Parathyroid adenoma (tissue), 2 donors: ENCODE results near the gene CLK2.

Source experiments
- H2AFZ ChIP-seq: fragments of 300-600 bp; sonication (generic); one replicate; pipeline ENCODE4 v1.7.0; 2017; ENCODE audit warnings: antibody characterized with exemption, mild to moderate bottlenecking
- H3K27ac ChIP-seq: fragments of 300-600 bp; sonication (generic); one replicate; pipeline ENCODE4 v1.7.0; 2017
- H3K27me3 ChIP-seq: fragments of 300-600 bp; sonication (generic); one replicate; pipeline ENCODE4 v1.7.0; 2017; ENCODE audit warnings: low read length; ENCODE audit not compliant: control insufficient read depth, insufficient read depth
- H3K36me3 ChIP-seq: fragments of 300-600 bp; sonication (generic); one replicate; pipeline ENCODE4 v1.7.0; 2017; ENCODE audit warnings: low read length; ENCODE audit not compliant: control insufficient read depth, insufficient read depth
- H3K4me1 ChIP-seq: fragments of 300-600 bp; sonication (generic); one replicate; pipeline ENCODE4 v1.7.0; 2017; ENCODE audit warnings: control low read depth
- H3K4me2 ChIP-seq: fragments of 300-600 bp; sonication (generic); one replicate; pipeline ENCODE4 v1.7.0; 2017; ENCODE audit warnings: low read length
- H3K4me3 ChIP-seq: fragments of 300-600 bp; sonication (generic); one replicate; pipeline ENCODE4 v1.7.0; 2017; ENCODE audit warnings: low read depth, low read length
- H3K79me2 ChIP-seq: fragments of 300-600 bp; sonication (generic); one replicate; pipeline ENCODE4 v1.7.0; 2017; ENCODE audit warnings: control low read depth
- H3K9ac ChIP-seq: fragments of 300-600 bp; sonication (generic); one replicate; pipeline ENCODE4 v1.7.0; 2017; ENCODE audit warnings: mild to moderate bottlenecking
- H3K9me3 ChIP-seq: fragments of 300-600 bp; sonication (generic); one replicate; pipeline ENCODE4 v1.7.0; 2017; ENCODE audit warnings: low read length; ENCODE audit not compliant: control insufficient read depth
- TF ChIP-seq, protein P1 (sequence below): fragments of 300-600 bp; sonication (generic); IDR thresholded peaks from one replicate; pipeline ENCODE4 v1.7.0; 2017; ENCODE audit warnings: antibody characterized with exemption, mild to moderate bottlenecking
- donor health status: primary hyperparathyroidism.

The CLK2 gene

GRCh38 chr1:155285631-155286044 lies 12.3 kb upstream of the CLK2 start:
- Histone ChIP-seq H3K9ac (no peak overlapping the region), H3K9me3 (no peaks in the 10 kb centered on the region), H2AFZ (no peak overlapping the region), H3K36me3 (no peaks in the 10 kb centered on the region), H3K27ac (no peak overlapping the region), H3K27me3 (no peaks in the 10 kb centered on the region), H3K4me2 (no peak overlapping the region), H3K4me3 (no peak overlapping the region), H3K4me1 (no peaks in the 10 kb centered on the region), H3K79me2 (no peaks in the 10 kb centered on the region)
- TF ChIP-seq, protein P1, sequence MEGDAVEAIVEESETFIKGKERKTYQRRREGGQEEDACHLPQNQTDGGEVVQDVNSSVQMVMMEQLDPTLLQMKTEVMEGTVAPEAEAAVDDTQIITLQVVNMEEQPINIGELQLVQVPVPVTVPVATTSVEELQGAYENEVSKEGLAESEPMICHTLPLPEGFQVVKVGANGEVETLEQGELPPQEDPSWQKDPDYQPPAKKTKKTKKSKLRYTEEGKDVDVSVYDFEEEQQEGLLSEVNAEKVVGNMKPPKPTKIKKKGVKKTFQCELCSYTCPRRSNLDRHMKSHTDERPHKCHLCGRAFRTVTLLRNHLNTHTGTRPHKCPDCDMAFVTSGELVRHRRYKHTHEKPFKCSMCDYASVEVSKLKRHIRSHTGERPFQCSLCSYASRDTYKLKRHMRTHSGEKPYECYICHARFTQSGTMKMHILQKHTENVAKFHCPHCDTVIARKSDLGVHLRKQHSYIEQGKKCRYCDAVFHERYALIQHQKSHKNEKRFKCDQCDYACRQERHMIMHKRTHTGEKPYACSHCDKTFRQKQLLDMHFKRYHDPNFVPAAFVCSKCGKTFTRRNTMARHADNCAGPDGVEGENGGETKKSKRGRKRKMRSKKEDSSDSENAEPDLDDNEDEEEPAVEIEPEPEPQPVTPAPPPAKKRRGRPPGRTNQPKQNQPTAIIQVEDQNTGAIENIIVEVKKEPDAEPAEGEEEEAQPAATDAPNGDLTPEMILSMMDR: no peak

DNA sequence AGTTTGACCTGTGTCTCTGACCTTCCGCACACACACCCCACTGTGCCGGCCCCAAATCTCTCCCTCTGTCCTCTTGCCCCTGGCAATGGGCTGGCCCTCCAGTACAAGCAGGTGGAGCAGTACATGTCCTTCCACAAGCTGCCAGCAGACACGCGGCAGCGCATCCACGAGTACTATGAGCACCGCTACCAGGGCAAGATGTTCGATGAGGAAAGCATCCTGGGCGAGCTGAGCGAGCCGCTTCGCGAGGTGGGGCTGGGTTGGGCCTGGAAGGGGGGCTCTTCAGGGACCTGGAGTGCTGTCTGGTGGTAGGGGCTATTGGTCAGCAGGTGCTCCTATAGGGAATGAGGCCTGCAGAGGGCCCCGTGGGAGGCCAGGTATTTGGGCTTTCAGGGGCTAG lies 11.8 kb upstream of the CLK2 start:
- TF ChIP-seq, protein P1: no peak
- Histone ChIP-seq H3K4me1 (no peaks in the 10 kb centered on the region), H3K4me2 (no peak overlapping the region), H3K27ac (no peak overlapping the region), H2AFZ (no peak overlapping the region), H3K9me3 (no peaks in the 10 kb centered on the region), H3K9ac (no peak overlapping the region), H3K27me3 (no peaks in the 10 kb centered on the region), H3K36me3 (no peaks in the 10 kb centered on the region), H3K4me3 (no peak overlapping the region), H3K79me2 (no peaks in the 10 kb centered on the region)

DNA sequence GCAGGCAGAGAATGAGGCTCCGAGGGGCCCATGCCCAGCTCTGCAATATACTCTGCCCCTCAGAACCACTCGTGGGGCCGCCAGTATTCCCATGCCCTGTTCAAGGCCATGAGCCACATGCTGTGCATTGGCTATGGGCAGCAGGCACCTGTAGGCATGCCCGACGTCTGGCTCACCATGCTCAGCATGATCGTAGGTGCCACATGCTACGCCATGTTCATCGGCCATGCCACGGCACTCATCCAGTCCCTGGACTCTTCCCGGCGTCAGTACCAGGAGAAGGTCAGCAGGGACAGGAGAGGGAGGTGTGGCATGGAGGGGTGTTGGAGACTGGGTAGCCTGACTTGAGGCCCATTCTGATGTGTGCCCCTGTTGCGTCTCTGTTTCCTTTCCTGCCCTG lies 11.2 kb upstream of the CLK2 start:
- H3K9me3 ChIP-seq: no peaks in the 10 kb centered on the region
- TF ChIP-seq, protein P1: no peak
- no peaks in the 10 kb centered on the region for H3K79me2 ChIP-seq
- H3K4me1 ChIP-seq: no peaks in the 10 kb centered on the region
- no peak overlapping the region for H2AFZ ChIP-seq
- no peaks in the 10 kb centered on the region for H3K27me3 ChIP-seq
- H3K4me3 ChIP-seq: no peak overlapping the region
- H3K36me3 ChIP-seq: no peaks in the 10 kb centered on the region
- no peak overlapping the region for H3K27ac ChIP-seq
- no peak overlapping the region for H3K9ac ChIP-seq
- no peak overlapping the region for H3K4me2 ChIP-seq

DNA sequence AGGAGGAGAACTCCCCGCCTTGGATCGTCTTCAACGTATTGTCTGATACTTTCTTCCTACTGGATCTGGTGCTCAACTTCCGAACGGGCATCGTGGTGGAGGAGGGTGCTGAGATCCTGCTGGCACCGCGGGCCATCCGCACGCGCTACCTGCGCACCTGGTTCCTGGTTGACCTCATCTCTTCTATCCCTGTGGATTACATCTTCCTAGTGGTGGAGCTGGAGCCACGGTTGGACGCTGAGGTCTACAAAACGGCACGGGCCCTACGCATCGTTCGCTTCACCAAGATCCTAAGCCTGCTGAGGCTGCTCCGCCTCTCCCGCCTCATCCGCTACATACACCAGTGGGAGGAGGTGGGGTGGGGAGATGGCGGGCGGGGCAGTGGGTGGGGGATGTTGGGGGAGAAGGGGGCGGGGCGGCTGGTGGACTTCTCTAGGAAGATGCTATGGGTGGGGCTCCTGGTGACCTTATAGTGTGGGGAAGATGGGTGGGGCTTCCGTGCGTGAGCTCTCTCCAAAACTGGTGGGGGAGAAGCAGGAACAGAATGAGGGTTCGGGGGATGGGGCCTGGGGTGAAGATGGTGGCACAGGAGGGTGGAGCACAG lies 9.3 kb upstream of the CLK2 start:
- Histone ChIP-seq H3K79me2 (no peaks in the 10 kb centered on the region), H3K4me2 (no peak overlapping the region), H2AFZ (no peak overlapping the region), H3K27me3 (no peaks in the 10 kb centered on the region), H3K4me3 (no peak overlapping the region), H3K27ac (no peak overlapping the region), H3K9me3 (no peaks in the 10 kb centered on the region), H3K36me3 (no peaks in the 10 kb centered on the region), H3K4me1 (peaks cover 3% of the 10 kb centered on the region), H3K9ac (no peak overlapping the region)
- TF ChIP-seq, protein P1: no peak

DNA sequence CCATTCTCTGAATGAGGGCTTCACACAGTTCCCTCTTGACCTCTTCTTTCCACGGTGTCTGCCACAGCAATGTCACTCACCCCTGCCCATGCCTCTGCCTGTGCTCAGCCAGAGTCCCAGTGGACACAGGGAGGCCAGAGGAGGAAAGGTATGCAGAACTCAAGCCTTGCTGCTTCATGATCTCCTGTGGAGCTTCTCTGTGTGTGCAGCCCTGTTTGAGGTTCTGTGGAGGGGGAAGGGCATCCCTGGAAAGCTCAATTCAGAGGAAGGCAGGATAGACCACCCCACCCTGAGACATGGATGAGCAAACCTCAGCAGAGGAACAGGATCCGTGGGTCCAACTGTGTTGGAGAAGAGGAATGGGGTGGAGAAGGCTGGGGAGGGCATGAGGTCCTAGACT lies 6.0 kb upstream of the CLK2 start:
- no peak overlapping the region for H3K4me2 ChIP-seq
- H3K27ac ChIP-seq: no peak overlapping the region
- H3K4me3 ChIP-seq: no peak overlapping the region
- peaks cover 3% of the 10 kb centered on the region for H3K4me1 ChIP-seq
- no peak overlapping the region for H2AFZ ChIP-seq
- no peak overlapping the region for H3K9ac ChIP-seq
- H3K9me3 ChIP-seq: no peaks in the 10 kb centered on the region
- no peaks in the 10 kb centered on the region for H3K27me3 ChIP-seq
- TF ChIP-seq, protein P1: no peak
- H3K36me3 ChIP-seq: no peaks in the 10 kb centered on the region
- H3K79me2 ChIP-seq: no peaks in the 10 kb centered on the region
